ENCODE data around the gene DND1.
"Not testable (repeated sequence)": the region's sequence is repeated elsewhere in the genome, so short reads cannot be mapped to it uniquely, and the experiment has no call there.

DND1 gene

GRCh38 chr5:140673187-140673976 is at the start of gene DND1:
Gene DND1 (minus strand): TSS chr5:140673576. CDS start chr5:140673542, 34 bp downstream.
- no peak for DNase-seq

GRCh38 chr5:140721395-140721794 is 48.0 kb upstream of the DND1 start:
- DNase-seq, result not testable (repeated sequence)

GRCh38 chr5:140720738-140721137 is 47.4 kb upstream of the DND1 start:
- not testable (repeated sequence) for DNase-seq

- no peak for DNase-seq
Observed at GRCh38 chr5:140718266-140718592, 44.9 kb upstream of the DND1 start.

- not testable (repeated sequence) for DNase-seq
Observed at GRCh38 chr5:140716238-140716637, 42.9 kb upstream of the DND1 start.

- DNase-seq, result no peak
Observed at GRCh38 chr5:140713562-140714094, 40.3 kb upstream of the DND1 start.

- DNase-seq, result no peak
Observed at GRCh38 chr5:140711794-140712193, 38.4 kb upstream of the DND1 start.

- DNase-seq, result peak; percentile 88 to 96
Observed at GRCh38 chr5:140710899-140711552, 37.6 kb upstream of the DND1 start.

GRCh38 chr5:140708787-140709186 is 35.4 kb upstream of the DND1 start:
- not testable (repeated sequence) for DNase-seq

GRCh38 chr5:140707812-140708211 is 34.4 kb upstream of the DND1 start:
- DNase-seq, result no peak

GRCh38 chr5:140700177-140701144 is 27.1 kb upstream of the DND1 start, which contains the start of gene ZMAT2:
Gene ZMAT2 (plus strand): TSS chr5:140700447. CDS start chr5:140700461, 14 bp downstream.
- peak; percentile 95 to 96 for DNase-seq

- DNase-seq, result no peak
Observed at GRCh38 chr5:140696891-140697492, 23.6 kb upstream of the DND1 start.

GRCh38 chr5:140694276-140694675 is 20.9 kb upstream of the DND1 start:
- no peak for DNase-seq

- DNase-seq, result peak; percentile 85 to 87
Observed at GRCh38 chr5:140690941-140691924, 17.9 kb upstream of the DND1 start, which contains the start of the genes HARS1 and HARS2. Gene HARS1 (minus strand): TSS chr5:140691370. CDS start chr5:140691304, 66 bp downstream. Gene HARS2 (plus strand): TSS chr5:140691455. CDS start chr5:140691649, 194 bp downstream.

GRCh38 chr5:140690376-140690932 is 17.1 kb upstream of the DND1 start:
- DNase-seq, result no peak

- no peak for DNase-seq
Observed at GRCh38 chr5:140678993-140679392, 5.6 kb upstream of the DND1 start.

GRCh38 chr5:140677947-140678346 is 4.6 kb upstream of the DND1 start:
- DNase-seq, result no peak

- DNase-seq, result no peak
Observed at GRCh38 chr5:140674629-140675028, 1.3 kb upstream of the DND1 start.

- no peak for DNase-seq
Observed at GRCh38 chr5:140674211-140674610, 835 bp upstream of the DND1 start.

GRCh38 chr5:140672455-140673186 is 755 bp downstream of the DND1 start:
- DNase-seq, result peak in 1 of 2 donors; percentile 20

All from CD4-positive, alpha-beta T cell treated with Interleukin-1 beta for 1 hour (primary cell).